ENCODE data around the gene SLC16A7. TPM values are rescaled to one million over a fixed set of nuclear protein-coding genes. Genes with fewer than 3 reads are reported as not detected.

SLC16A7 gene
- total and polyA plus RNA-seq, 2 of the 8 experiments (the other 6 are each of a cell fraction or from before 2014, with no cell fraction given) = 0.74 to 4.3 TPM

DNA sequence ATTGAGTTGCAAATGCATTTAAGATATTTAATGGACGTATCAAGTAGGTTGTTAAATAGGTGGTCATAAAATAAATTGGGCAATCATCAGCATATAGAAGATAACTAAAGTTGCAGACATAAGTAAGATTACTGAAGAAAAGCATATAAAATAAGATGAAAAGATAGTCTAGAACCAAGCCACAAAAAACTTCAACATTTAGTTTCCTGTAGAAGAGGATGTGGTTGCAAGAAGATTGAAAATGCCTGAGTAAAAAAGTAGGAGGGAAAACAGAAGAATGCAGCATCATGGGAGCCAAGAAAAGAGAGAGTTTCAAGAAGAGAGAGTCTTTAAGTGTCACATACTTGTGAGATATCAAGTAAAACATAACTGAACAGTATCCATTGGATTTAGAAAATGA is 17.6 kb upstream of the SLC16A7 start (continued):
- TF ChIP-seq JUND (IDR thresholded peaks at IDR 0.05; ENCODE audit: low read length) (no peak), HDAC2 (IDR thresholded peaks at IDR 0.05; ENCODE audit: borderline replicate concordance in 1 of 2, low read depth in 2 of 2, low read length in 2 of 2) (no peak)
- TF ChIP-seq, protein P1, sequence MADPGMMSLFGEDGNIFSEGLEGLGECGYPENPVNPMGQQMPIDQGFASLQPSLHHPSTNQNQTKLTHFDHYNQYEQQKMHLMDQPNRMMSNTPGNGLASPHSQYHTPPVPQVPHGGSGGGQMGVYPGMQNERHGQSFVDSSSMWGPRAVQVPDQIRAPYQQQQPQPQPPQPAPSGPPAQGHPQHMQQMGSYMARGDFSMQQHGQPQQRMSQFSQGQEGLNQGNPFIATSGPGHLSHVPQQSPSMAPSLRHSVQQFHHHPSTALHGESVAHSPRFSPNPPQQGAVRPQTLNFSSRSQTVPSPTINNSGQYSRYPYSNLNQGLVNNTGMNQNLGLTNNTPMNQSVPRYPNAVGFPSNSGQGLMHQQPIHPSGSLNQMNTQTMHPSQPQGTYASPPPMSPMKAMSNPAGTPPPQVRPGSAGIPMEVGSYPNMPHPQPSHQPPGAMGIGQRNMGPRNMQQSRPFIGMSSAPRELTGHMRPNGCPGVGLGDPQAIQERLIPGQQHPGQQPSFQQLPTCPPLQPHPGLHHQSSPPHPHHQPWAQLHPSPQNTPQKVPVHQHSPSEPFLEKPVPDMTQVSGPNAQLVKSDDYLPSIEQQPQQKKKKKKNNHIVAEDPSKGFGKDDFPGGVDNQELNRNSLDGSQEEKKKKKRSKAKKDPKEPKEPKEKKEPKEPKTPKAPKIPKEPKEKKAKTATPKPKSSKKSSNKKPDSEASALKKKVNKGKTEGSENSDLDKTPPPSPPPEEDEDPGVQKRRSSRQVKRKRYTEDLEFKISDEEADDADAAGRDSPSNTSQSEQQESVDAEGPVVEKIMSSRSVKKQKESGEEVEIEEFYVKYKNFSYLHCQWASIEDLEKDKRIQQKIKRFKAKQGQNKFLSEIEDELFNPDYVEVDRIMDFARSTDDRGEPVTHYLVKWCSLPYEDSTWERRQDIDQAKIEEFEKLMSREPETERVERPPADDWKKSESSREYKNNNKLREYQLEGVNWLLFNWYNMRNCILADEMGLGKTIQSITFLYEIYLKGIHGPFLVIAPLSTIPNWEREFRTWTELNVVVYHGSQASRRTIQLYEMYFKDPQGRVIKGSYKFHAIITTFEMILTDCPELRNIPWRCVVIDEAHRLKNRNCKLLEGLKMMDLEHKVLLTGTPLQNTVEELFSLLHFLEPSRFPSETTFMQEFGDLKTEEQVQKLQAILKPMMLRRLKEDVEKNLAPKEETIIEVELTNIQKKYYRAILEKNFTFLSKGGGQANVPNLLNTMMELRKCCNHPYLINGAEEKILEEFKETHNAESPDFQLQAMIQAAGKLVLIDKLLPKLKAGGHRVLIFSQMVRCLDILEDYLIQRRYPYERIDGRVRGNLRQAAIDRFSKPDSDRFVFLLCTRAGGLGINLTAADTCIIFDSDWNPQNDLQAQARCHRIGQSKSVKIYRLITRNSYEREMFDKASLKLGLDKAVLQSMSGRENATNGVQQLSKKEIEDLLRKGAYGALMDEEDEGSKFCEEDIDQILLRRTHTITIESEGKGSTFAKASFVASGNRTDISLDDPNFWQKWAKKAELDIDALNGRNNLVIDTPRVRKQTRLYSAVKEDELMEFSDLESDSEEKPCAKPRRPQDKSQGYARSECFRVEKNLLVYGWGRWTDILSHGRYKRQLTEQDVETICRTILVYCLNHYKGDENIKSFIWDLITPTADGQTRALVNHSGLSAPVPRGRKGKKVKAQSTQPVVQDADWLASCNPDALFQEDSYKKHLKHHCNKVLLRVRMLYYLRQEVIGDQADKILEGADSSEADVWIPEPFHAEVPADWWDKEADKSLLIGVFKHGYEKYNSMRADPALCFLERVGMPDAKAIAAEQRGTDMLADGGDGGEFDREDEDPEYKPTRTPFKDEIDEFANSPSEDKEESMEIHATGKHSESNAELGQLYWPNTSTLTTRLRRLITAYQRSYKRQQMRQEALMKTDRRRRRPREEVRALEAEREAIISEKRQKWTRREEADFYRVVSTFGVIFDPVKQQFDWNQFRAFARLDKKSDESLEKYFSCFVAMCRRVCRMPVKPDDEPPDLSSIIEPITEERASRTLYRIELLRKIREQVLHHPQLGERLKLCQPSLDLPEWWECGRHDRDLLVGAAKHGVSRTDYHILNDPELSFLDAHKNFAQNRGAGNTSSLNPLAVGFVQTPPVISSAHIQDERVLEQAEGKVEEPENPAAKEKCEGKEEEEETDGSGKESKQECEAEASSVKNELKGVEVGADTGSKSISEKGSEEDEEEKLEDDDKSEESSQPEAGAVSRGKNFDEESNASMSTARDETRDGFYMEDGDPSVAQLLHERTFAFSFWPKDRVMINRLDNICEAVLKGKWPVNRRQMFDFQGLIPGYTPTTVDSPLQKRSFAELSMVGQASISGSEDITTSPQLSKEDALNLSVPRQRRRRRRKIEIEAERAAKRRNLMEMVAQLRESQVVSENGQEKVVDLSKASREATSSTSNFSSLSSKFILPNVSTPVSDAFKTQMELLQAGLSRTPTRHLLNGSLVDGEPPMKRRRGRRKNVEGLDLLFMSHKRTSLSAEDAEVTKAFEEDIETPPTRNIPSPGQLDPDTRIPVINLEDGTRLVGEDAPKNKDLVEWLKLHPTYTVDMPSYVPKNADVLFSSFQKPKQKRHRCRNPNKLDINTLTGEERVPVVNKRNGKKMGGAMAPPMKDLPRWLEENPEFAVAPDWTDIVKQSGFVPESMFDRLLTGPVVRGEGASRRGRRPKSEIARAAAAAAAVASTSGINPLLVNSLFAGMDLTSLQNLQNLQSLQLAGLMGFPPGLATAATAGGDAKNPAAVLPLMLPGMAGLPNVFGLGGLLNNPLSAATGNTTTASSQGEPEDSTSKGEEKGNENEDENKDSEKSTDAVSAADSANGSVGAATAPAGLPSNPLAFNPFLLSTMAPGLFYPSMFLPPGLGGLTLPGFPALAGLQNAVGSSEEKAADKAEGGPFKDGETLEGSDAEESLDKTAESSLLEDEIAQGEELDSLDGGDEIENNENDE (IDR thresholded peaks at IDR 0.05; ENCODE audit: insufficient replicate concordance, low read length) = no peak
- TF ChIP-seq, protein P2, sequence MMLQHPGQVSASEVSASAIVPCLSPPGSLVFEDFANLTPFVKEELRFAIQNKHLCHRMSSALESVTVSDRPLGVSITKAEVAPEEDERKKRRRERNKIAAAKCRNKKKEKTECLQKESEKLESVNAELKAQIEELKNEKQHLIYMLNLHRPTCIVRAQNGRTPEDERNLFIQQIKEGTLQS (IDR thresholded peaks at IDR 0.05; ENCODE audit: insufficient read depth, low read depth, low read length) = no peak

Data from H1 (cell line).